Left forelimb (tissue), 1 donor: ENCODE results near the gene OCIAD1.

ENCODE experiments used
- DNase-seq: peaks from one replicate; pipeline ENCODE4 v3.0.0-alpha.2; 2018; ENCODE audit warnings: low spot score

The OCIAD1 gene

DNA sequence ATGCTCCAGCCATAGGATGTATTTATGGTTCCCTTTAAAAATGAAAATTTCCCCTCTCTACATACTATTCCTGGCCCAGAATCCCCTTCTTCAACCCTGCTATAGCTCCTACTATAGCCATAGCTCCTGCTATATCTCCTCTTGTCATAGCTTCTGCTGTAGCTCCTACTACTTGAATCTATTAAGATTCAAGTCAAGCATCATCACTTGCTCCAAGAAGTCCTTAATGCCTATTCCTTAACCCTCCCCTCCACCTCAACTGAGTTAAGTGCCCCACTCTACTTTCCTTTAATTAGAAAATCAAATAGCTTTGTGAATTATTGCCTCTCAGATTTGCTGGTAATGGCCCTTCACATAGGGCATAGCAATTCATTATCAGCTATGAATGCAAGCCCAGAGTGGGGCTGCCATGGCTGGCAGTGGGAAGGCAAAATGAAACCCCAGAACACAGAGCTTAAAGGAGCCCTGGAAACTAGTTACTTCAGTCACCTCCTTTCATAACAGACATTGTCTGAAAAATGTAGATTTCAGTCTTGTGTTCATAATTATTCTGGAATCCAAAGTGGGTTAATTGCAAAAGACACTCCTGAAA is 60.2 kb downstream of the OCIAD1 start:
- DNase-seq: no peak

DNA sequence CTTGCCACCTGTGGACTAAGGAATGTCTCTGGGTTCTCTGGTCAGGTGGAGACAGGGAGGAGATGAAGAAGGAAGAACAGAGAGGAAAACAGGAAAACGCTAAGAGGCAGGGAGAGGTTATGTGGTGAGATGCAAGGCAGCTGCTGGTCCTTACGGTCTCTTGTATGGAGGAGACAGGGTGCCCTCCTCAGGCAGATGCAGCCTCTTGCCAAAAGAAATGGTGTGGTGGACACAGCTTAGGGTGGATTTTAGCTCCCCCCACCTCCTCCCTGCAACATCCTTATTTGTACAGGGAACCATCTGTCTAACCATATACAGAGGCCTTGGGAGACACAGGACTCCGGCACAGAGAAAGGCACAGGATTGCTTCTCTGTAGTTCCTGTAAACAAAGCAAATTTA is 66.0 kb downstream of the OCIAD1 start:
- no peak for DNase-seq

DNA sequence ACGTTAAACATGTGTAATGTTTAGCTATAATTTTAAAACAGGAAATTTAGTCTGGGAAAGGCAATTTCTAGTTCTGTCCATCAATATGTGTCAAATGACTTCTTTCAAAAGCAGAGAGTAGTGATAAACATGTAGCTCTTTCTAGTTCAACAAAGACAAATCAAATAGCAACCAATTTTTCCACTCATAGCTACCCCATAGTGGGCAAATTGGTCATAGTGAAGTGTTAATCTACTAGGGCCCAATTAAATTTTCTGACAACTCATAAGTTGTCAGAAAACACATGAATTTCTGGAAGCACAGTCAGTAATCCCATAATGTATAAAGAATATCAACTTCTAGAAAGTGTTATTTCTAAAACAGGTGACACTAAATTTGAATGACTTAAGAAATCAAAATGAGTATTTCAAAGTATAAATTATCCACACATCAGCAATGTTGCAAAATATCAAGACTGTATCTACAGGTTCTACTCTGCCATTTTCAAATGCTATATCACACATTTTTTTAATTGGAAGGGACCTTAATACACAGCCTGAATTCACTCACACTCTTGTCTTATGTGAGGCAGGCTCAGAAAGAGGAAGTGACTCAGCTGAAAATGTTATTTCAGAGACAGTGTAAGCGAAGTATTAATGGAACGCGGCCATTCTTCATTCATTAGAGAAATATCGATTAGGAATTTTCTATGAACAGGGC is 68.0 kb downstream of the OCIAD1 start:
- no peak for DNase-seq

DNA sequence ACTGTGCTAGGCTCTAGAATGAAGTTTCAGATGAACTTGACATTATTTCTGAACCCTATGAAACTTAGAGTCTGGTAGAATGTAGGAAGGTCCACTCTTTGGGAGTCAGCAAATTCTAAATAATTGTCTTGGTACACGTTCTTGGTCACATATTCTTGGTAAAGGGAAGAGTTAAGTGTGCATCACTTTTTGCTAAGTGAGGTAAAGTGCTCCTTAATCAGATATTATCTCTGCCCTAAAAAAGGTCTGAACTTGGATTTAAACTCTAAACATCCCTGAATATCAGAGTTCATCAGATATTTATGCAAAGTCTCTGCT is 68.5 kb downstream of the OCIAD1 start:
- no peak for DNase-seq

DNA sequence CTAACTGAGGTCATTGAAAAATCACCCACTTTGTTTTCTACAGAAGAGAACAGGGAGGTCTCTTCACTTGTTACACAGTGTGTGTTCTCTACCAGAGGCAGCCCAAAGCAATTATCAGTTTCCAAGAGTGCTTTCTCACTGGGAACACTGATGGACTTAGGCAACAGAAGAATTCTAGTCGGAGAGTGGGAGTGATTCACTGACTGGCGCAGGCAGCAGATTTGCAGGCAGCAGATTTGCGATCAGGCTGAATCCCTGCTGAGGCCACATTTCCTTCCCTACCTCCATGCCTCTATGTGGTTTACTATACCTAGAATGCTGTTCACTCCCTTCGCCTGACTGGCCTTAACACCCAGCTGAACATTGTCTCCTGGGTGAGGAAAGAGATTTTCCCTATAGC is 69.1 kb downstream of the OCIAD1 start:
- DNase-seq: no peak

DNA sequence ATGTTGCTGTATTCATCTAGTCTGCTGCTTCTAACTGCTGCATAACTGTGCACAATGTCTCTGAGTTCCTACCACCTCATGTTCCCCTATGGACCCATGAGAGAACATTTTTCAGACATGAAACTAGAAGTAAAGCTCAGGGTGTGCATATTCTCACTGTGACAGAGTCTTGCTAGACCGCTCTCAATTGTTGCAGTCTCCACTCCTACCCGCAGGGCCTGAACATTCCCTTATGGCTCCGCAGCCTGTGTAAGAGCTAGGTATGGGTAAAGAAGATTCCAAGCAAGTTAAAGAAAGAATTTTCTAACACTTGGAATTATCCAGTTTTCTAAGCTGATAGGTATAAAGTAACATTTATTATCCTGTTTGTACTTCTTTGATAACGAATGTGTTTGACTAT is 70.3 kb downstream of the OCIAD1 start:
- DNase-seq: no peak

DNA sequence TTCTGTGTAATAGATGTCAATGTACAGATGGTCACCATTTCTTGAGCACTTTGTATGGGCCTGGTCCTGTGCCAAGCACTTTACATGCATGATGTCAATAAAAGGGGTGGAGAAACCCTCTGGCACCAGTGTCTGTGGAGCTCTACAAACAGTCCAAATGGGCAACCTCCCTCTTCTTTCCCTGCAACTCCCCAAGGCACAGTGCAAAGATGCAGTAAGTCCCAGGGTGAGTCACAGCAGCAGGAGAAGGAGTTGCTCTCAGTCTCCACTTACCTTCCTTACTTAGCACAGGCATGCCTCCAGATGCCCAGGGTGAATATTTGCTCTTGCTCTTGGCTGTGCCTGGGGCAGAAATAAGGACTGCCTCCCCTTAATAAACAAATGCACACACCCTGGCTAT is 71.4 kb downstream of the OCIAD1 start:
- no peak for DNase-seq

DNA sequence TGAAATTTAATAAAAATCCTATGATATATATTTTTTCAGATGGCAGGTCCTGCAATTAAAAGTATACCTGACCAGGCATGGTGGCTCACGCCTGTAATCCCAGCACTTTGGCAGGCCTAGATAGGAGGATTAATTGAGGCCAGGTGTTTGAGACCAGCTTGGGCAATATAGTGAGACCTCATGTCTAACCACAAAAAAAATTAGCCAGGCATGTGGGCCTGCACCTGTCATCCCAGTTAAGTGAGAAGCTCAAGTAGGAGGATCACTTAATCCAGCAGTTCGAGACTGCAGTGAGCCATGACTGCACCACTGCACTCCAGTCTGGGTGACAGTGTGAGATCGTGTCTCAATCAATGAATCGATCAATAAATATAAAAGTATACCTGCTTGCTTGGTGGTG is 73.2 kb downstream of the OCIAD1 start:
- no peak for DNase-seq

DNA sequence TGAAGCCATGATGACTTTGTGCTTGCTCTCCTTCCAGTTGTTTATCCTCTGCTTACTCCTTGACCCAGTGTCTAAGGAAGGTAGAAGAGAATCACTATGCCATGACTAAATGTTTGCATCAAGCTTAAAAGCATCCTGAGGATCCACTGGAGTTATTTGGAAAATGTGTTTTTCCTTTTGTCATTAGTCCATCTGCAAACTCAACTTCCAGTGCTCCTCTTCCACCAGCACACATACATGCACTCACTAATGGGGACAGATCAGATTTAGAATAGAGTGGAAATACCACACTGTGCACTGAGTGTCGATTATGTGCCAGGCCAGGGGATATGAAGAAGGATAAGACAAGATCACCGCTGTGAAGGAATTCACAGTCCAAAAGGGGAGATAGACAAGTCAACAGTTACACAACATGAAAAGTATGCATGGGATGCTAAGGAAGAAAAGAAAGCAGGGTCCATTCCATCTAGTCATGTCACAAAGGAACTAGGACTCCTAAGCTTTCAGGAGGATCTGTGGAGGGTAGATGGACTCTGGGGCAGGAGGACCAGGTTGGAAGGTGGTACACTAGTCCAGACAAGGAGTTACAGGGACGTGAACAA is 73.8 kb downstream of the OCIAD1 start:
- no peak for DNase-seq

DNA sequence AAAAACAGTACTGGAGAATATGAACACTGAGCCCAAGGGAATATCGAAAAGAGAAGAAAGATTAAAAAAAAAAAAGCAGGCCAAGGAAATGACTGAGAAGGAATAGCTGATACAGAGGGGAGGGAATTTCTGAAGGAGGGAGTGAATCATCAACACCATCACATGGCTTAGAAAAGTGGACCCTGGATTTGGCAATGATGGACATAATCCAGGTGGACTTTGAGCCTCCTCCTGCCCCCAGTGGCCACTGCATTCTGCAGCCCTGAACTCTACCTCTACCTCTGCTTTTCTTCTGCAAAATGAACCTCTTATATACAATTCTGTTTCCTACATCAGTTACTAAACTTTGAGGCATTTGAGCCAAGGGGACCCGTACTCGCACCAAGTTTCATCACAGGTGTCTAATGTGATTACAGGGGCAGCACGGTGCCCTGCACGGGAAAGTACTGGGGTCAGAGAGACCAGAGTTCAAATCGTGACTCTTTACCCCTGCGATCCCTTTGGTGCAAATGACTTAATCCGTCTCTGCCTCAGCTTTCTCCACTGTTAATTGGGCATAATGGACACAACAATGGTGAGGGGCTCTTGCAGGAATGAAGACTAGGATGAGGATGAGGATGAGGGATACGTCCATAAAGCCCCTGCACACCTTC is 74.6 kb downstream of the OCIAD1 start:
- no peak for DNase-seq

DNA sequence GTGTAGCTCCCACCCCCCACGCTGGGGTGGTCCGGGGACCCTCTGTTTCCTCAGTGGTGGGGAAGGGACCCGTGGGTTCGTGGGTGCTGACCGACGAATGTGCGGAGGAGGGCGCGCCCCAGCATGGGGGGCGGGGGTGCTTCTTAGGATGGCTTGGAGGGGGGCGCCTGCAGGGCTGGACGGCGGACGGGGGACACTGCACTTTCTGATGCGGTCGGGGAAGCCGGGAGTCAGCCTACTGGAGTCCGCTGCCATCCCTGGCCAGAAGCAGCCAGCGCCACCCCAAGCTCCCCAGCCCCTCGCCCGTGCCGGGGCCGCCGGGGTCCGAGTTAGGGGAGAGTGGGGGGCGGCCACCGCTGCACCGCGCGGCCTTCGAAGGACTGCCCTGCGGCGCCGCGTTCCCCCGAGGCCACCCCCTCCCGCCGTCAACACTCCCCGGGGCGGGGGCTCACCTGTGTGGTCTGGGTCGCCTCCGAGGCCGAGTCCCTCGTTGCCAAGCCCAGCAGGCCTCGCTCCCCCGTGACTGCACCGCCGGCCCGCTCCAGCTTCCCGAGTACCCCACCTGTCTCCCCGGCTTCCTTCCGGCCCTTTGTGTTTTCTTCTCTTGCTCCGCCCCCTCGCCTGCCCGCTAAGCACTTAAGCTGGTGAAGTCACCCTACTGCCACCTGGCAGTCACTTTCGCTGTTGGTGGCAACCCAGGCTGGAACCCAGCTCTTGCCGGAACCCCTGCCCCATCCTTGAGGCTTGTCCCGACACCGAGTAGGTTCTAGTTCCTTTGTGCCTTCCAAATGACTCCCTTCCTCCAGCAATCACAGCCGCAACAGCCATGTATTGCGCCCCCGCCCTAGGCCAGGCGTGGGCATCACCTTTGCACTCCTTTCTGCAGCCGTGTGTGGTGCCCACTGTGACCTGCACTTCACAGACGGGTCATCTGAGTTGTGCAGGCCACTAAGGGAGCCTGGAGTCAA is 75.6 kb downstream of the OCIAD1 start, which contains the start of gene OCIAD2:
Gene OCIAD2, minus strand, starts transcription at position 569 of the 968 bp plus-strand sequence. CDS start 2,225 bp downstream, outside the sequence.
- peak; percentile 72 for DNase-seq

DNA sequence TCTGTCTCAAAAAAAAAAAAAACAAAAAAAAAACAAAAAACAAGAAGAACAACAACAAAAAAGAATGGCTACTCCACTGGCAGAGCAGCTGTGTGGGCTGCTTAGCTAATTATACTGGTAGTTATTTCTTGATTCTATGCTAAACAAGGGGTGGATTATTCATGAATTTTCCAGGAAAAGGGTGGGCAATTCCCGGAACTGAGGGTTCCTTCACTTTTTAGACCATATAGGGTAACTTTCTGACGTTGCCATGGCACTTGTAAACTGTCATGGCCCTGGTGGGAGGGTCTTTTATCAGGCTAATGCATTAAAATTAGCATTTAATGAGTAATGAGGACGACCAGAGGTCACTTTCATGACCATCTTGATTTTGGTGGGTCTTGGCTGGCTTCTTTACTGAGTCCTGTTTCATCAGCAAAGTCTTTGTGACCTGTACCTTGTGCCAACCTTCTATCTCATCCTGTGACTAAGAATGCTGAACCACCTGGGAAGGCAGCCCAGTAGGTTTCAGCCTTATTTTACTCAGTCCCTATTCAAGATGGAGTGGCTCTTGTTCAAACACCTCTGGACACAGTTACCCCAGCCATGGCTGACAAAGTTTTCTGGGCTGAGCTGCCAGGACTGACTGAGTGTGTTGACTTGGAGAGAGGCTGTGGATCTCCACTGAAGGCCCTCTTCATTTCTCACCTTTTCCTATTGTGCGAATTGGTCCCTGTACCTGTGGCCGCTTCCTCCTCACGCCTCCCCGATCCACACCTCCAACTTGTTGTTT is 77.0 kb downstream of the OCIAD1 start:
- DNase-seq: no peak

DNA sequence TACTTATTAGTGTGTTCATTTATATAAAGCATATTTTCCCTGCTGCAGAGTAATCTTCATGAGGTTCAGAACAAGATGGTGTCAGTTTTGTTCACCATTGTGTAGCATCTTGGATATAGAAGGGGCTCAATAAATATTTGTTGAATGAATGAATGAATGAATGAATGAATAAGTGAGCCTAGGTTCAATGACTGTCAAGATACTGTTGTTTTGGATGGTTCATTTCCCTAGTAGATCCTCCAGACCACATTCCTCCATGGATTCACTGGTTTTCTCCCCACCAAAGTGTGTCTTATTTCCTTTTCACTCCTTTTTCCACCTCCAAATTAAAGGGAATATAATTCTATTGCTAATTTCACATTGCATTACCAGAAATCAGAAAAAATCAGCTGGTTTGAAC is 77.8 kb downstream of the OCIAD1 start:
- DNase-seq: no peak

DNA sequence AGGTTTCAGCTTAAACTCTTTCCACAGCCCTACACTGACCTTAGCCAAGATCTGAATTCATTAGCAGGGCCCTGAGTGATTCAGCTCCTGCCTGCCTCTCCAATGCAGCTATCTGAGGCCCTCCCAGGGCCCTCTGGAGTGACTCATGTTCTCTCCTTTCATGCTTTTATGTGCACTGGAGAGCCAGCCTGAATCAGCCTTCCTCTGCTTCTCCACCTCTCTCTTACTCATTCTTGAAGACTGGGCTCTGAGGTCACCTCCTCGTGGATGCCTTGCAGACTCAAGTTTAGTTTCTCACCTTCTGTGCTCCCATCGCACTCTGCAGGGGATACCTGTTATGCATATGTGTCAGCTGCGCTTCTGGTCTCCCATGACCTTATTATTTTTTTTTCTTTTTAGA is 78.8 kb downstream of the OCIAD1 start:
- no peak for DNase-seq

DNA sequence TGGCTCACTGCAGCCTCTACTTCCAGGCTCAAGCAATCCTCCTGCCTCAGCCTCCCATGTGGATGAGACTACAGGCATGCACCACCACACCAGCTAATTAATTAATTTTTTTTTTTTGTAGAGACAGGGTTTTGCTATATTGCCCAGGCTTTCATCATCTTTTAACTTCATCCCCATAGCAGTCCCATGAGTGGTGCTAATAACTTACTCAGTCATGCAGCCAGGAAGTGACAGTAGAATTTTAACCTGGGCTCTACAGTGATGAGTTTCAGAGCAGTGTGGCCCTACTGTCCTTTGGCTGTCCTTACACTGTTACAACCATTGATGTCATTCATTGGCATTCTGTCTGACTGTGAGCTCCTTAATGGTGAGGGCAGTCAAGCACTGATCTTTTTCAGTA is 79.6 kb downstream of the OCIAD1 start:
- DNase-seq: no peak
